Measurements from ENCODE around the gene CCPG1. TPM values are rescaled to one million over a fixed set of nuclear protein-coding genes. Genes with fewer than 3 reads are reported as not detected.

The CCPG1 gene
- polyA plus RNA-seq, 3 donors: 21.1 to 196 (median 145) TPM

DNA sequence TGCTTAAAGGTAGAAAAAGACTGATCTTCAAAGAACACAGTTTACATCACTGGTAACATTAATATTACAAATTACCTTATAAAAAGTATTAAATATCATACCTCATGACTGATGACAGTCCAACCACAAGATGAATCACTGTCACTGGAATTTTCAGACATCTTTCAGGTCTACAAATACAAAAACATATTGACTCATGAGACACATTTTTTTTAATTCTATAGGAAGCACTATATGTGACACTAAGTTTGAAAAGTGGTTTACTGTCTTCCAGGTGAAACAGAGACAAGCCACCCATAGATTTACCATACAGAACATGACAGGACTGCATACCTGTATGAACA is 18.9 kb downstream of the CCPG1 start:
- H3K9me3 ChIP-seq (replicated peaks in 1 of 2; ENCODE audit: control insufficient read depth in 1 of 2, insufficient read depth in 1 of 2, low read length in 2 of 2): no peaks in the 10 kb centered on the region
- H3K4me1 ChIP-seq (ENCODE audit: control insufficient read depth in 1 of 2, insufficient read depth in 2 of 2, low read length in 2 of 2): peaks cover 11 to 12% of the 10 kb centered on the region in 2 donors
- DNase-seq: peak in 1 of 3 donors; percentile 24
- peaks cover 42% of the 10 kb centered on the region for H4K20me1 ChIP-seq (ENCODE audit: insufficient read depth, low read length)
- no peak overlapping the region for H3K4me3 Mint-ChIP-seq
- H3K36me3 Mint-ChIP-seq: peaks cover 39 to 66% of the 10 kb centered on the region in 2 donors
- no peak overlapping the region for H3K4me3 ChIP-seq (replicated peaks in 1 of 3; ENCODE audit: low read depth in 2 of 3, low read length in 3 of 3)
- H3K4me2 ChIP-seq (replicated peaks; ENCODE audit: extremely low read depth, low read length, poor library complexity, severe bottlenecking): no peak overlapping the region
- H3K27ac ChIP-seq (ENCODE audit: low read depth in 1 of 2, low read length in 2 of 2): peak overlapping the region in 1 of 2 donors; percentile 26
- H3K79me2 ChIP-seq (ENCODE audit: insufficient read depth, low read length): peaks cover 59% of the 10 kb centered on the region
- peaks cover 0 to 3% (median 0%) of the 10 kb centered on the region in 7 donors for H3K9me3 Mint-ChIP-seq
- peaks cover 39 to 48% of the 10 kb centered on the region in 2 donors for H3K36me3 ChIP-seq (replicated peaks in 1 of 2; ENCODE audit: control insufficient read depth in 1 of 2, insufficient read depth in 2 of 2, low read length in 2 of 2)
- H3K27me3 Mint-ChIP-seq (ENCODE audit: low read depth in 3 of 3): no peaks in the 10 kb centered on the region
- H3K27ac Mint-ChIP-seq: peak overlapping the region in 2 of 7 donors; percentile 7 to 74
- intact Hi-C loops (cut with micrococcal nuclease): no loop called here
- peaks cover 15% of the 10 kb centered on the region for H3K4me1 Mint-ChIP-seq
- no peak overlapping the region for H2AFZ ChIP-seq (ENCODE audit: insufficient read depth, low read depth, low read length, poor library complexity, severe bottlenecking)
- H3K27me3 ChIP-seq (ENCODE audit: control insufficient read depth in 2 of 2, insufficient read depth in 2 of 2, low read length in 2 of 2): no peaks in the 10 kb centered on the region
- H3K9ac ChIP-seq (ENCODE audit: insufficient read depth, low read length, poor library complexity, severe bottlenecking): no peak overlapping the region
- TF ChIP-seq, protein P1, sequence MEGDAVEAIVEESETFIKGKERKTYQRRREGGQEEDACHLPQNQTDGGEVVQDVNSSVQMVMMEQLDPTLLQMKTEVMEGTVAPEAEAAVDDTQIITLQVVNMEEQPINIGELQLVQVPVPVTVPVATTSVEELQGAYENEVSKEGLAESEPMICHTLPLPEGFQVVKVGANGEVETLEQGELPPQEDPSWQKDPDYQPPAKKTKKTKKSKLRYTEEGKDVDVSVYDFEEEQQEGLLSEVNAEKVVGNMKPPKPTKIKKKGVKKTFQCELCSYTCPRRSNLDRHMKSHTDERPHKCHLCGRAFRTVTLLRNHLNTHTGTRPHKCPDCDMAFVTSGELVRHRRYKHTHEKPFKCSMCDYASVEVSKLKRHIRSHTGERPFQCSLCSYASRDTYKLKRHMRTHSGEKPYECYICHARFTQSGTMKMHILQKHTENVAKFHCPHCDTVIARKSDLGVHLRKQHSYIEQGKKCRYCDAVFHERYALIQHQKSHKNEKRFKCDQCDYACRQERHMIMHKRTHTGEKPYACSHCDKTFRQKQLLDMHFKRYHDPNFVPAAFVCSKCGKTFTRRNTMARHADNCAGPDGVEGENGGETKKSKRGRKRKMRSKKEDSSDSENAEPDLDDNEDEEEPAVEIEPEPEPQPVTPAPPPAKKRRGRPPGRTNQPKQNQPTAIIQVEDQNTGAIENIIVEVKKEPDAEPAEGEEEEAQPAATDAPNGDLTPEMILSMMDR (IDR thresholded peaks at IDR 0.05): no peak

DNA sequence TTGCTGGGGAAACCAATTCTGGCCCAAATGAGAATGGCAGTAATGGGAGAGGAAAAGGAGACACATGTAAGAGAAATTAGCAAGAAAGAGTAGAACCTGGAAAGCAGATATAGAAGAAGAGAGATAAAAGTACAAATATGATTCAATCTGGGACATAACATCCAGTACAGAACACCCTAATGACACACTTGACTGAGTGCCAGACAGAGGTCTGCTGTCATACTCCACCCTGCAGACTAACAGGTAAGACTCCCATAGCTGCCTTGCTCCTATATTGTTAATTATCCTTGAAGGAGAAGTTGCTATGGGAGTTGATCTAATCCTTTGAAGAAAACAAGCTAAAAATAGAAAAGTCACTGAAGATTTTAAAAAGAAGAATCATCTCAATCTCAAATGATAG is 21.1 kb downstream of the CCPG1 start:
- H3K9me3 Mint-ChIP-seq: peaks cover 0 to 5% (median 2%) of the 10 kb centered on the region in 7 donors
- Histone ChIP-seq H3K9me3 (replicated peaks in 1 of 2; ENCODE audit: control insufficient read depth in 1 of 2, insufficient read depth in 1 of 2, low read length in 2 of 2) (no peaks in the 10 kb centered on the region), H3K4me1 (ENCODE audit: control insufficient read depth in 1 of 2, insufficient read depth in 2 of 2, low read length in 2 of 2) (peaks cover 0 to 4% of the 10 kb centered on the region in 2 donors), H3K27me3 (ENCODE audit: control insufficient read depth in 2 of 2, insufficient read depth in 2 of 2, low read length in 2 of 2) (no peaks in the 10 kb centered on the region), H4K20me1 (ENCODE audit: insufficient read depth, low read length) (peaks cover 46% of the 10 kb centered on the region), H3K4me3 (replicated peaks in 1 of 3; ENCODE audit: low read depth in 2 of 3, low read length in 3 of 3) (no peak overlapping the region), H3K4me2 (replicated peaks; ENCODE audit: extremely low read depth, low read length, poor library complexity, severe bottlenecking) (no peak overlapping the region), H3K9ac (ENCODE audit: insufficient read depth, low read length, poor library complexity, severe bottlenecking) (no peak overlapping the region), H2AFZ (ENCODE audit: insufficient read depth, low read depth, low read length, poor library complexity, severe bottlenecking) (no peak overlapping the region), H3K27ac (ENCODE audit: low read depth in 1 of 2, low read length in 2 of 2) (no peak overlapping the region), H3K36me3 (replicated peaks in 1 of 2; ENCODE audit: control insufficient read depth in 1 of 2, insufficient read depth in 2 of 2, low read length in 2 of 2) (peaks cover 57 to 70% of the 10 kb centered on the region in 2 donors), H3K79me2 (ENCODE audit: insufficient read depth, low read length) (peaks cover 45% of the 10 kb centered on the region)
- intact Hi-C loops (cut with micrococcal nuclease): no loop called here
- no peaks in the 10 kb centered on the region for H3K27me3 Mint-ChIP-seq (ENCODE audit: low read depth in 3 of 3)
- H3K4me1 Mint-ChIP-seq: peaks cover 6% of the 10 kb centered on the region
- TF ChIP-seq, protein P1 (IDR thresholded peaks at IDR 0.05): no peak
- no peak overlapping the region for H3K4me3 Mint-ChIP-seq
- peak overlapping the region in 1 of 7 donors; percentile 33 for H3K27ac Mint-ChIP-seq
- DNase-seq: no peak
- H3K36me3 Mint-ChIP-seq: peaks cover 58 to 82% of the 10 kb centered on the region in 2 donors
